Suprapubic skin (tissue), 4 donors: Measurements from ENCODE around the gene SYT1. TPM values are rescaled to one million over a fixed set of nuclear protein-coding genes. Genes with fewer than 3 reads are reported as not detected.

ENCODE experiments used
- DNase-seq, 2 donors: peaks; one replicate each; pipeline ENCODE4 v3.0.0-alpha.2; 2019; ENCODE audit warnings: low spot score in 2 of 2
- H3K27ac ChIP-seq: fragments of 200-600 bp; sonication (generic); one replicate; pipeline ENCODE4 v1.5.1; 2019
- H3K27me3 ChIP-seq: fragments of 200-600 bp; sonication (generic); one replicate; pipeline ENCODE4 v1.5.1; 2019
- H3K36me3 ChIP-seq: fragments of 200-600 bp; sonication (generic); one replicate; pipeline ENCODE4 v1.5.1; 2019
- H3K4me1 ChIP-seq: fragments of 200-600 bp; sonication (generic); one replicate; pipeline ENCODE4 v1.5.1; 2019
- H3K4me3 ChIP-seq: fragments of 200-600 bp; sonication (generic); one replicate; pipeline ENCODE4 v1.5.1; 2019; ENCODE audit warnings: mild to moderate bottlenecking
- H3K9me3 ChIP-seq: fragments of 200-600 bp; sonication (generic); one replicate; pipeline ENCODE4 v1.5.1; 2019
- EP300 ChIP-seq: sonication (generic); formaldehyde crosslinking; IDR thresholded peaks from one replicate; pipeline ENCODE4 v1.6.1; 2017; ENCODE audit warnings: antibody characterized with exemption
- POLR2A ChIP-seq, 2 donors: fragments of 450-650 bp; IDR thresholded peaks; one replicate each; pipeline ENCODE4 v1.6.1; 2017; ENCODE audit warnings: antibody characterized with exemption in 2 of 2, mild to moderate bottlenecking in 2 of 2, moderate library complexity in 2 of 2
- POLR2AphosphoS5 ChIP-seq, 3 donors: sonication (generic); formaldehyde crosslinking; IDR thresholded peaks; one replicate each; pipeline ENCODE4 v1.6.1; 2017; ENCODE audit warnings: antibody characterized with exemption in 3 of 3
- WGBS: methylation state at CpG from one replicate; pipeline ENCODE4 v1.1.5; 2018; 5-methylcytosine and 5-hydroxymethylcytosine counted together
- total RNA-seq, 4 donors: library from RNA; depleted of rRNA; stranded (reverse); fragments of >200 nt; gene quantifications; one replicate each; pipeline ENCODE4 v1.1.0, GENCODE V29; 2016
- TF ChIP-seq, protein P1 (sequence below), 2 donors: fragments of 200-600 bp in 1 of 2; fragments of 450-650 bp in 1 of 2; sonication (generic) in 1 of 2; IDR thresholded peaks; one replicate each; pipeline ENCODE4 v1.5.1; 2016 to 2019; ENCODE audit warnings: antibody characterized with exemption in 2 of 2, mild to moderate bottlenecking in 1 of 2, moderate library complexity in 1 of 2

Gene SYT1
- total RNA-seq, 4 donors from 2014 or later: 0.15 to 0.31 TPM; not detected in 2

DNA sequence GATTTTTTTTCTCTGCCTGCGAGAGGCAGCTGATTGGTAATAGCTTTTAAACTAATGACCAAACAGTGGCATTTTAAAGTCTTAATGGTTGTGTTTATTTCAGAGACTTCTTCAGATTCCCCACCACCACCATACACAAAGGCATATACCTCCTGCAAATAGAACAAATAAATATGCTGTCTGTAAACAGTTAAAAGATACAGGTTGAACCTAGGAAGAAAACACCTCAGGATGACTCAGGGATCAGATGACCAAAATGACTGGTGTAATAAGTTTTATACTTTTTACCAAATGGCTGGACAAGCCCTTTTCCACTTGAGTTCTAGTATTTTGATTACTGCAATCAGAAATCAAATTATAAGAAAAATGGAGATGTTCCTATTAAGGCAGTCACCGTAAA lies 462.1 kb downstream of the SYT1 start:
- DNase-seq: no peak
- H3K4me3 ChIP-seq: no peak overlapping the region
- H3K4me1 ChIP-seq: no peaks in the 10 kb centered on the region
- TF ChIP-seq POLR2AphosphoS5 (IDR thresholded peaks at IDR 0.05) (no peak), EP300 (no peak), POLR2A (IDR thresholded peaks at IDR 0.05) (no peak)
- TF ChIP-seq, protein P1, sequence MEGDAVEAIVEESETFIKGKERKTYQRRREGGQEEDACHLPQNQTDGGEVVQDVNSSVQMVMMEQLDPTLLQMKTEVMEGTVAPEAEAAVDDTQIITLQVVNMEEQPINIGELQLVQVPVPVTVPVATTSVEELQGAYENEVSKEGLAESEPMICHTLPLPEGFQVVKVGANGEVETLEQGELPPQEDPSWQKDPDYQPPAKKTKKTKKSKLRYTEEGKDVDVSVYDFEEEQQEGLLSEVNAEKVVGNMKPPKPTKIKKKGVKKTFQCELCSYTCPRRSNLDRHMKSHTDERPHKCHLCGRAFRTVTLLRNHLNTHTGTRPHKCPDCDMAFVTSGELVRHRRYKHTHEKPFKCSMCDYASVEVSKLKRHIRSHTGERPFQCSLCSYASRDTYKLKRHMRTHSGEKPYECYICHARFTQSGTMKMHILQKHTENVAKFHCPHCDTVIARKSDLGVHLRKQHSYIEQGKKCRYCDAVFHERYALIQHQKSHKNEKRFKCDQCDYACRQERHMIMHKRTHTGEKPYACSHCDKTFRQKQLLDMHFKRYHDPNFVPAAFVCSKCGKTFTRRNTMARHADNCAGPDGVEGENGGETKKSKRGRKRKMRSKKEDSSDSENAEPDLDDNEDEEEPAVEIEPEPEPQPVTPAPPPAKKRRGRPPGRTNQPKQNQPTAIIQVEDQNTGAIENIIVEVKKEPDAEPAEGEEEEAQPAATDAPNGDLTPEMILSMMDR (IDR thresholded peaks at IDR 0.05): no peak
- H3K27me3 ChIP-seq: no peaks in the 10 kb centered on the region
- no peak overlapping the region for H3K27ac ChIP-seq
- 89% methylated on average over 2 of the region's 2 CpGs for WGBS
- H3K36me3 ChIP-seq: no peaks in the 10 kb centered on the region
- no peaks in the 10 kb centered on the region for H3K9me3 ChIP-seq

GRCh38 chr12:79327465-79327864 lies 462.9 kb downstream of the SYT1 start:
- Histone ChIP-seq H3K4me1 (no peaks in the 10 kb centered on the region), H3K4me3 (no peak overlapping the region), H3K9me3 (no peaks in the 10 kb centered on the region), H3K36me3 (no peaks in the 10 kb centered on the region), H3K27me3 (no peaks in the 10 kb centered on the region), H3K27ac (no peak overlapping the region)
- TF ChIP-seq EP300: no peak
- no peak for TF ChIP-seq POLR2A (IDR thresholded peaks at IDR 0.05)
- TF ChIP-seq POLR2AphosphoS5 (IDR thresholded peaks at IDR 0.05): no peak
- TF ChIP-seq, protein P1 (IDR thresholded peaks at IDR 0.05): no peak
- 97% methylated on average over 1 of the region's 1 CpG for WGBS
- DNase-seq: no peak

DNA sequence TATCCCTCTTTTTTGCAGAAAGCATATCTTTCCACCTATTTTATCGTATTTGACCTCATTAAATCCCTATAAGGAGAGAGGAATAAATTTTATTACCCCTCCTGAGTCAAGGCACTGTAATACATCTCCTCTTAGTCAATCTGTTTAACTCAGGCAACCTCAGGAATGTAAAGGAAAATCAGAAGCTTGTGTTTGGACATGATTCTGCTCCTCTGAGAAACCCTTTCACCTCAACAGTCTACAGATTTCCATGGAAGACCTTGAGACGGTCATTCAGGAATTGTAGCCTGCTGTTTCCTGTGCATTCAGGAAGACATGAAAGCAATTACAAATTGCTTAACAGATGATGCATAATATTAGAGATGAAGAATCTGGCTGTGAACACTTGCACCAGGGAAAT lies 465.4 kb downstream of the SYT1 start:
- H3K36me3 ChIP-seq: no peaks in the 10 kb centered on the region
- H3K4me3 ChIP-seq: no peak overlapping the region
- H3K27ac ChIP-seq: no peak overlapping the region
- no peak for TF ChIP-seq POLR2A (IDR thresholded peaks at IDR 0.05)
- TF ChIP-seq, protein P1 (IDR thresholded peaks at IDR 0.05): no peak
- TF ChIP-seq EP300: no peak
- TF ChIP-seq POLR2AphosphoS5 (IDR thresholded peaks at IDR 0.05): no peak
- no peak for DNase-seq
- 79% methylated on average over 2 of the region's 2 CpGs for WGBS
- no peaks in the 10 kb centered on the region for H3K9me3 ChIP-seq
- H3K27me3 ChIP-seq: no peaks in the 10 kb centered on the region
- no peaks in the 10 kb centered on the region for H3K4me1 ChIP-seq

- WGBS: 69% methylated on average over 1 of the region's 1 CpG
- Histone ChIP-seq H3K27ac (no peak overlapping the region), H3K9me3 (no peaks in the 10 kb centered on the region), H3K27me3 (no peaks in the 10 kb centered on the region), H3K4me1 (no peaks in the 10 kb centered on the region), H3K4me3 (no peak overlapping the region), H3K36me3 (no peaks in the 10 kb centered on the region)
- DNase-seq: no peak
- TF ChIP-seq, protein P1 (IDR thresholded peaks at IDR 0.05): no peak
- no peak for TF ChIP-seq POLR2A (IDR thresholded peaks at IDR 0.05)
- no peak for TF ChIP-seq EP300
- TF ChIP-seq POLR2AphosphoS5 (IDR thresholded peaks at IDR 0.05): no peak
Measured at GRCh38 chr12:79331870-79332269, 467.3 kb downstream of the SYT1 start.

DNA sequence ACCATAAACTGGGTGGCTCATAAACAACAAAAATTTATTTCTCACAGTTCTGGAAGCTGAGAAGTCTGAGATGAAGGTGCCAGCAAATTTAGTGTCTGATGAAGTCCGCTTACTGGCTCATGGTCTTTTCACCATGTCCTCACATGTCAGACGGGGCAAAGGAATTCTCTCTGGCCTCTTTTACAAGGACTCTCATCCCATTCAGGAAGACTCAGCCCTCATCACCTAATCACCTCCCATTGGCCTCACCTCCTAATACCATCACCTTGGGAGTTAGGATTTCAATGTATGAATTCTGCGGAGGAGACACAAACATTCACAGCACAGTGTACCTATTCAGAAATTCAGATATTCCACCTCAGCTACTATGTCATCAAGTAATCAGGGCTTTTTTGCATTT lies 468.6 kb downstream of the SYT1 start:
- H3K4me3 ChIP-seq: no peak overlapping the region
- H3K27me3 ChIP-seq: no peaks in the 10 kb centered on the region
- TF ChIP-seq EP300 (no peak), POLR2AphosphoS5 (IDR thresholded peaks at IDR 0.05) (no peak), POLR2A (IDR thresholded peaks at IDR 0.05) (no peak)
- TF ChIP-seq, protein P1 (IDR thresholded peaks at IDR 0.05): no peak
- no peak for DNase-seq
- H3K9me3 ChIP-seq: no peaks in the 10 kb centered on the region
- WGBS: 85% methylated on average over 3 of the region's 3 CpGs
- H3K36me3 ChIP-seq: no peaks in the 10 kb centered on the region
- H3K27ac ChIP-seq: no peak overlapping the region
- H3K4me1 ChIP-seq: no peaks in the 10 kb centered on the region
